ENCODE results near the gene GIPC3.

- TF ChIP-seq TAF1 (IDR thresholded peaks at IDR 0.05; ENCODE audit: low read depth, low read length) (no peak), POLR2A (IDR thresholded peaks at IDR 0.05; ENCODE audit: low read depth, low read length) (no peak), POU2F2 (IDR thresholded peaks at IDR 0.05; ENCODE audit: low read depth, low read length) (no peak)
These were observed 29.4 kb upstream of the GIPC3 start for GRCh38 chr19:3555653-3556422.
